GM06990 (cell line): Measurements from ENCODE around the gene COL23A1.

ENCODE experiments used
- DNase-seq: peaks from one replicate; pipeline ENCODE4 v3.0.0-alpha.2; 2011; ENCODE audit not compliant: insufficient read length; ENCODE audit errors: extremely low read depth
- H3K27me3 ChIP-seq: replicated peaks from 2 replicates; pipeline ENCODE4 v1.6.0; 2011; ENCODE audit warnings: low read length; ENCODE audit not compliant: control insufficient read depth, insufficient read depth
- H3K36me3 ChIP-seq: 2 replicates; pipeline ENCODE4 v1.5.1; 2011; ENCODE audit warnings: low read length; ENCODE audit not compliant: control insufficient read depth, insufficient read depth
- H3K4me3 ChIP-seq: replicated peaks from 2 replicates; pipeline ENCODE4 v1.5.1; 2011; ENCODE audit warnings: low read depth, mild to moderate bottlenecking, control low read depth, low read length
- CTCF ChIP-seq: IDR thresholded peaks from 2 replicates; pipeline ENCODE4 v1.5.1; 2011; ENCODE audit warnings: low read length, control low read depth, mild to moderate bottlenecking, inconsistent platforms; ENCODE audit not compliant: insufficient read depth, poor library complexity, severe bottlenecking

COL23A1 gene

DNA sequence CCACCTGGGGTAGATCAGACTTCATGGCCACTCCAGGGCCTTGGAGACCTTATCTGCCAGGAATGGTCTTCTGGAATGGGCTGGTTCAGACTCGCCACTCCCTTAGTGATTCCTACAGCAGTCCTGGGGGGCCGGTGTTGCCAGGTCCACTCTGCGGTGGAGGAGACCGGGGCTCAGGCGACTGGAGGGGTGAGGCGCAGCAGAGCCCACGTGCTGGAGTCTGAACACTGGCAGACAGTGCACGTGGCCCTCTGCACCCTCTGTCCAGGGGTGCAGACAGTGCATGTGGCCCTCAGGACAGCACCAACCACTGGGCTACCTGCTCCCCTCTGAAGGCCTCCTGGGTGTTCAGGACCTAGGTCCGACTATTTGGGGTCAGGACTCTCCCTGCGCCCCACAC, 262.7 kb downstream of the COL23A1 start:
- TF ChIP-seq CTCF: no peak
- Histone ChIP-seq H3K27me3 (no peaks in the 10 kb centered on the region), H3K4me3 (no peak overlapping the region), H3K36me3 (no peaks in the 10 kb centered on the region)
- DNase-seq: no peak

- no peak overlapping the region for H3K4me3 ChIP-seq
- no peaks in the 10 kb centered on the region for H3K36me3 ChIP-seq
- H3K27me3 ChIP-seq: no peaks in the 10 kb centered on the region
- DNase-seq: no peak
- no peak for TF ChIP-seq CTCF
Measured at GRCh38 chr5:178326374-178326715, 263.8 kb downstream of the COL23A1 start.

DNA sequence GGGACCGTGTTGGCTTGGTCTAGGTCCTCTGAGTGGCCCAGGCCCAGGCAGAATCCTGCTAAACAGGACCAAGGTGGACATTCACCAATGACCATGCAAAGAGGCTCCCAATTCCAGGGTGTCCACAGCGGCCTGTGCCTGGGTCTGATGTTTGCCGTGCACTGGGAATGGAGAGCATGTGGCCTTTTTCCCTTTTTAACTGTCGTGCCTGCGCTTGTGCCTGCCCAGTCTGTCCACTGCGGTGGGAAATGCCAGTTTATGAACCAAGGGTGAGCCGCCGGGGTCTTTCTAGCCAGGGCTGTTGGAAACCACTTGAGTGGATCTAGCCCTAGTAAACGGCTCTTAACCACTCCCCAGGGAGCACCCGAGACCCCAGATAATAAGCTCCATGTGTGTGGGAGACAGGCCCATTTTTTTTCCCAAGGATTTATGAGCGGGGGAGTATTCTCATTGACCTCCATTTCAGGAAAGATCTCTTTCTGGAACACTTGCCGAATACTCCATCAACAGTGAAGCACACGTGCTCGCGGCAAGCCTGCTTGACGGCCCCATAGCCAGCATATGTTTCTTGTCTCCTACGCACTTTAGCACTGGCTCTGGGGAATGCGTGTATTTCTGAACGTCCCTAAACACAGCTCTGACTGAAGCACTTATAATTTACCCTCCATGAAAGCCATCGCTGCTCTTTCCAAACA, 264.4 kb downstream of the COL23A1 start:
- no peak for DNase-seq
- Histone ChIP-seq H3K36me3 (no peaks in the 10 kb centered on the region), H3K4me3 (no peak overlapping the region), H3K27me3 (no peaks in the 10 kb centered on the region)
- no peak for TF ChIP-seq CTCF

- no peak overlapping the region for H3K4me3 ChIP-seq
- no peaks in the 10 kb centered on the region for H3K36me3 ChIP-seq
- TF ChIP-seq CTCF: no peak
- DNase-seq: no peak
- H3K27me3 ChIP-seq: no peaks in the 10 kb centered on the region
Measured at GRCh38 chr5:178325311-178325678, 264.9 kb downstream of the COL23A1 start.

- H3K36me3 ChIP-seq: no peaks in the 10 kb centered on the region; the same call in 1 of the 2 replicates
- no peak for TF ChIP-seq CTCF
- peak; percentile 76 for DNase-seq
- H3K4me3 ChIP-seq: peak overlapping the region; percentile 75; the same call in 1 of the 2 replicates
- no peaks in the 10 kb centered on the region for H3K27me3 ChIP-seq
Measured at GRCh38 chr5:178324481-178325310, 265.5 kb downstream of the COL23A1 start.

GRCh38 chr5:178323961-178324360, 266.2 kb downstream of the COL23A1 start:
- Histone ChIP-seq H3K36me3 (no peaks in the 10 kb centered on the region; the same call in 1 of the 2 replicates), H3K27me3 (no peaks in the 10 kb centered on the region), H3K4me3 (peak overlapping the region; percentile 75)
- no peak for TF ChIP-seq CTCF
- DNase-seq: no peak
